ENCODE measurements around the gene DLG2.

The DLG2 gene

DNA sequence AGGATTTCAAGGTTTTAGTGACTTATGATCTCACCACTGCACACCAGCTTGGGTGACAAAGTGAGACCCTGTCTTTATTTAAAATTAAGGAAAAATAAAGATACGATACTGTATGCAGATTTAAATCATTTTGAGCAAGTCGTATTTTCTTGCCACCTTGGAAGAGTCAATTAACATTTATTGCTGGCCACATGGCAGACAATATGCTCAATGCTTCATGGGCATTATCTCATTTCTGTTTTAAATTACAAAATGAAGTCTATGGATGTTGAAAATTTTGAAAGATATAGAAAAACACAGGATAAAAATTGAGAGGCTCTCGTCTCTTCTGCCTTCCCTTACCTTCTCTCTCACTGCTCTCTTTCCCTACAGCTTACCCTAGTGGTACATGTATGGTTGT, 1992.0 kb downstream of the DLG2 start:
- Histone ChIP-seq H3K36me3 (ENCODE audit: control insufficient read depth, low read length) (no peaks in the 10 kb centered on the region), H3K4me1 (ENCODE audit: control insufficient read depth, low read length) (no peaks in the 10 kb centered on the region), H3K27me3 (ENCODE audit: control insufficient read depth, low read length) (no peaks in the 10 kb centered on the region), H3K27ac (ENCODE audit: low read depth, low read length) (no peak overlapping the region), H3K4me2 (ENCODE audit: low read length) (no peak overlapping the region), H3F3A (ENCODE audit: control insufficient read depth, insufficient read depth) (no peaks in the 10 kb centered on the region), H3K79me2 (ENCODE audit: control insufficient read depth, low read length) (no peaks in the 10 kb centered on the region), H3K9me3 (ENCODE audit: control insufficient read depth, insufficient read depth, low read length) (no peaks in the 10 kb centered on the region), H3K4me3 (ENCODE audit: low read length) (no peak overlapping the region), H4K20me1 (ENCODE audit: control insufficient read depth, insufficient read depth, low read depth, low read length) (no peaks in the 10 kb centered on the region), H3K9me2 (replicated peaks; ENCODE audit: control insufficient read depth, low read length) (no peaks in the 10 kb centered on the region)
- TF ChIP-seq, protein P1, sequence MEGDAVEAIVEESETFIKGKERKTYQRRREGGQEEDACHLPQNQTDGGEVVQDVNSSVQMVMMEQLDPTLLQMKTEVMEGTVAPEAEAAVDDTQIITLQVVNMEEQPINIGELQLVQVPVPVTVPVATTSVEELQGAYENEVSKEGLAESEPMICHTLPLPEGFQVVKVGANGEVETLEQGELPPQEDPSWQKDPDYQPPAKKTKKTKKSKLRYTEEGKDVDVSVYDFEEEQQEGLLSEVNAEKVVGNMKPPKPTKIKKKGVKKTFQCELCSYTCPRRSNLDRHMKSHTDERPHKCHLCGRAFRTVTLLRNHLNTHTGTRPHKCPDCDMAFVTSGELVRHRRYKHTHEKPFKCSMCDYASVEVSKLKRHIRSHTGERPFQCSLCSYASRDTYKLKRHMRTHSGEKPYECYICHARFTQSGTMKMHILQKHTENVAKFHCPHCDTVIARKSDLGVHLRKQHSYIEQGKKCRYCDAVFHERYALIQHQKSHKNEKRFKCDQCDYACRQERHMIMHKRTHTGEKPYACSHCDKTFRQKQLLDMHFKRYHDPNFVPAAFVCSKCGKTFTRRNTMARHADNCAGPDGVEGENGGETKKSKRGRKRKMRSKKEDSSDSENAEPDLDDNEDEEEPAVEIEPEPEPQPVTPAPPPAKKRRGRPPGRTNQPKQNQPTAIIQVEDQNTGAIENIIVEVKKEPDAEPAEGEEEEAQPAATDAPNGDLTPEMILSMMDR (IDR thresholded peaks at IDR 0.05; ENCODE audit: low read depth, low read length, poor library complexity, severe bottlenecking) = no peak
- no peak for TF ChIP-seq EZH2phosphoT487 (IDR thresholded peaks at IDR 0.05; ENCODE audit: borderline replicate concordance, low read length)

DNA sequence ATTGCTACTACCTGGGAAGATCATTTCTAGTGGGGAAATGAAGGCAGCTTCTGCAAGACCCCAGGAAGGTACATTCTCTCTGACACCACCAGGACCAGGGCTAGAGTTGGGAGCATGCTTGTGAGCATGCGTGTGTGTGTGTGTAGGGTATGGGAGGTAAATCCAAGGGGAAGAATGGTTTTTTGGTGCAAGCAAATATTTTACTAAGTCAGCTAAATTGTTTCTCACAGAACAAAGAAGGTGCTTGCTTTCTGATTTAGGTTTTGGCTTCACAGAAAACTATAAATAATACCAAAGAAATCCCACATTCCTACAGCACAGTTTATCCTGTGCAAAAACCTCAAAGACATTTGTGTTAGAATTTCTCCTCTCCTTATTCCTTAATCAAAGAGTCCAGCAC, 1996.9 kb downstream of the DLG2 start:
- Histone ChIP-seq H3K79me2 (ENCODE audit: control insufficient read depth, low read length) (no peaks in the 10 kb centered on the region), H3F3A (ENCODE audit: control insufficient read depth, insufficient read depth) (no peaks in the 10 kb centered on the region), H3K4me3 (ENCODE audit: low read length) (no peak overlapping the region), H3K9me3 (ENCODE audit: control insufficient read depth, insufficient read depth, low read length) (no peaks in the 10 kb centered on the region), H3K27me3 (ENCODE audit: control insufficient read depth, low read length) (no peaks in the 10 kb centered on the region), H4K20me1 (ENCODE audit: control insufficient read depth, insufficient read depth, low read depth, low read length) (no peaks in the 10 kb centered on the region), H3K4me2 (ENCODE audit: low read length) (no peak overlapping the region), H3K27ac (ENCODE audit: low read depth, low read length) (no peak overlapping the region), H3K9me2 (replicated peaks; ENCODE audit: control insufficient read depth, low read length) (no peaks in the 10 kb centered on the region), H3K36me3 (ENCODE audit: control insufficient read depth, low read length) (no peaks in the 10 kb centered on the region), H3K4me1 (ENCODE audit: control insufficient read depth, low read length) (peaks cover 3% of the 10 kb centered on the region; the same call in 1 of the 2 replicates)
- TF ChIP-seq, protein P1 (IDR thresholded peaks at IDR 0.05; ENCODE audit: low read depth, low read length, poor library complexity, severe bottlenecking) = no peak
- TF ChIP-seq EZH2phosphoT487 (IDR thresholded peaks at IDR 0.05; ENCODE audit: borderline replicate concordance, low read length) = no peak

DNA sequence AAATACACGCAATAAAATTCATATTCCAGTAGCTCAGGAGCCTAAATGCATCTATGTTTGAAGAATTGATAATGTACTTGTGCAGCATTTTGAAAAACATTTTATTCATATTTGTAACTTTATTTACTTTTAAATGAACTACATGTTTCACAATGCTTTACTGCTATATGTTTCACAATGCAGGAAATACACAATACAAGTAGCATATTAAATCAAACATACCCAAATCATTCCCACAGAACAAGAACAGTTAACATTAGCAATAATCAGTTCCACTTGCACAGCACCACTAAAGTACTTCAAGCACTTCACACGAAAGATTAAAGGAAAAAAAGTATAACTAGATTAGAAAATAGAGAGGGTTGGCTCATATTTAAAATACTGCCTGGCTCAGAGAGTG, 1997.4 kb downstream of the DLG2 start:
- H3K79me2 ChIP-seq (ENCODE audit: control insufficient read depth, low read length) = no peaks in the 10 kb centered on the region
- no peaks in the 10 kb centered on the region for H3K9me2 ChIP-seq (replicated peaks; ENCODE audit: control insufficient read depth, low read length)
- no peaks in the 10 kb centered on the region for H4K20me1 ChIP-seq (ENCODE audit: control insufficient read depth, insufficient read depth, low read depth, low read length)
- H3K27ac ChIP-seq (ENCODE audit: low read depth, low read length) = no peak overlapping the region
- no peaks in the 10 kb centered on the region for H3K9me3 ChIP-seq (ENCODE audit: control insufficient read depth, insufficient read depth, low read length)
- no peaks in the 10 kb centered on the region for H3K27me3 ChIP-seq (ENCODE audit: control insufficient read depth, low read length)
- H3K4me3 ChIP-seq (ENCODE audit: low read length) = no peak overlapping the region
- peaks cover 3% of the 10 kb centered on the region; the same call in 1 of the 2 replicates for H3K4me1 ChIP-seq (ENCODE audit: control insufficient read depth, low read length)
- no peak overlapping the region for H3K4me2 ChIP-seq (ENCODE audit: low read length)
- H3K36me3 ChIP-seq (ENCODE audit: control insufficient read depth, low read length) = no peaks in the 10 kb centered on the region
- TF ChIP-seq, protein P1 (IDR thresholded peaks at IDR 0.05; ENCODE audit: low read depth, low read length, poor library complexity, severe bottlenecking) = no peak
- no peak for TF ChIP-seq EZH2phosphoT487 (IDR thresholded peaks at IDR 0.05; ENCODE audit: borderline replicate concordance, low read length)
- H3F3A ChIP-seq (ENCODE audit: control insufficient read depth, insufficient read depth) = no peaks in the 10 kb centered on the region

All from DOHH2 (cell line).